IPS-18c (cell line): Measurements from ENCODE around the gene ITPR1.

ENCODE experiments used
- H3K4me3 ChIP-seq: 2 replicates; pipeline ENCODE4 v1.7.0; 2013; ENCODE audit warnings: low read depth, mild to moderate bottlenecking, low read length, moderate library complexity; ENCODE audit not compliant: insufficient read depth
- H3K9me3 ChIP-seq: one replicate; pipeline ENCODE4 v1.6.1; 2013; ENCODE audit warnings: mild to moderate bottlenecking, low read length, moderate library complexity; ENCODE audit not compliant: control insufficient read depth, insufficient read depth

ITPR1 gene

DNA sequence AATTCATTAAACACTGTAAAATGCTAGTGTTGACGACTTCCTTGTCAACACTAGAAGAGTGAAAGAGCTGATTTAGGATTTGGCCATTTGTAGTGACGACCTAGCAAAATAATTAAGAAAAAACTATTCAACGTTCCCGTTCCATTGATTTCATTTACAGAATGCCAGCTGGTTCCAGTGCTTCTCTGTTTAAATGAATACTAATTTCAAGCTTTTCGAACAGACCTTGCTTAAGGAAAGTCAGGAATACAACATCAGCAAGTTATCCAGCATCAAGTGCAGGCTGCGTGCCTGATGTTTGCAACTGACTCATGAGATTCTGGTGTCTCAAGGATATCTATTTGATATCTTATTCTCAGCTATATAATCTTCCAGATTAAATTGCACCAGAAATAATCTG, 387.7 kb downstream of the ITPR1 start:
- Histone ChIP-seq H3K4me3 (no peak overlapping the region), H3K9me3 (no peaks in the 10 kb centered on the region)

DNA sequence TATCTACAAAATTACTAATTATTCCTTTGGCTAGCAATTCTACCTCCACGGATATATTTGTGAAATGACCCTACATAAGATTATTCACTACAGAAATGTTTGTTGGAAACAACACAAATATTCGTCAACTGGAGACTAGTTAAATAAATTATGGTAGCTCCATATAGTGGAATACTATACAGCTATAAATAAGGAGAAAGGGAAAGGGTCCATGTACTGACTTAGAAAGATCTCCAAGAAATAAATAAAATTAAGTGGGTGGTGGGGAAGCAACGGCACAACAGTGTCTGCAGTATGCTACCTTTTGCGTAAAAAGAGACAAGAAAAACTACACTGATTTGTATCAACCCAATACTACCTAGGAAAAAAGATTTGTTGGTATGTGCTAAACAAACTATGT, 389.4 kb downstream of the ITPR1 start:
- no peak overlapping the region for H3K4me3 ChIP-seq
- H3K9me3 ChIP-seq, result no peaks in the 10 kb centered on the region

DNA sequence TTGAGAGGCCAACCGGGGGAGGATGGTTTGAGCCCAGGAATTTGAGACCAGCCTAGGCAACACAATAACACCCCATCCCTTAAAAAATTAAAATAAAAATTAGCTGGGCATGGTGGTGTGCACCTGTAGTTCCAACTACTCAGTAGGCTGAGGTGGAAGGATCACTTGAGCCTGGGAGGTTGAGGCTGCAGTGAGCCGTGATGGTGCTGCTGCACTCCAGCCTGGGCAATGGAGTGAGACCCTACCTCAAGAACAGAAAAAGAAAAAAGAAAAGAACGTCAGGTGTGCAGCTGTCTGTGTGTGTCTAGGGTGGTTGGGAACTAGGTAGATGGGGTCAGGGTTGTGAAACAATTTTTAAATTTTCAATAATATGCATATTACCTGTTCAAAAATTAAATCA, 389.9 kb downstream of the ITPR1 start:
- no peak overlapping the region for H3K4me3 ChIP-seq

DNA sequence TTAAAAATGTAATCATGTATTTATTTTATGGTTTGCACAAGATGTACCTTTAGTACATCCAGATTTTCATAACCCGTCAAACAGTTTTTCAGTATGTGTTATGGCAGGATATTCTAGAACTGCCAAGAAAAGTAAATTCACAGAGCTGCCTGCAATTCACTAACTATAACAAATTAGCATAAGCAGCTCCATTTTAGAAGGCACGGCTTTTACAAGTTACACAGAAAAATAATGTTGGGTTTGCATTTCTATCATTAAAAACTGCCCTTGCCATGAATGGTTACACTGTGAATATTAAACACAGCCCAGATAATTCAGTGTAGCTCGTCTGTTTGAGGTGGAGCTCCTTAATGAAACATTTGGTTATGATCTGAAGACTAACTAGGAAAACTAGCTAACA, 391.7 kb downstream of the ITPR1 start:
- Histone ChIP-seq H3K9me3 (no peaks in the 10 kb centered on the region), H3K4me3 (no peak overlapping the region)

More for the DNA sequence above, 389.9 kb downstream of the ITPR1 start:
- no peaks in the 10 kb centered on the region for H3K9me3 ChIP-seq

DNA sequence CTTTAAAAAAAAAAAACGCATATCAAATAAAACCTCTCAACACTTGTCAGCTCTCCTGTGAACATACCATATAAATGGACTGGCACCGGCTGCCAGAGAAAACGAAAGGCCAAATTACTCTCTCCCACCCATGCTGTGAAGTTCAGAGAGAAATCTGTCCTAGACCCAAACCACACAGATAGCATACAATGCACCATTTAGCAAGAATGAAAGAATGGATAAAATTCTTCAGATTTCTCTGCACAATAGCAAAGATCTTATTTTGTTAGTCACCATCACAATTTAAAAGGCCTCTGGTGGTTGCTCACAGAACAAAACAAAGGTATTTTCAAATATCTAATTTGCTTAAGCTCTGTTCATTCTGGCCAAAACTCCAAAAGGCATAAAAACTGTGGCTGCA, 392.2 kb downstream of the ITPR1 start:
- no peak overlapping the region for H3K4me3 ChIP-seq
- H3K9me3 ChIP-seq, result no peaks in the 10 kb centered on the region

DNA sequence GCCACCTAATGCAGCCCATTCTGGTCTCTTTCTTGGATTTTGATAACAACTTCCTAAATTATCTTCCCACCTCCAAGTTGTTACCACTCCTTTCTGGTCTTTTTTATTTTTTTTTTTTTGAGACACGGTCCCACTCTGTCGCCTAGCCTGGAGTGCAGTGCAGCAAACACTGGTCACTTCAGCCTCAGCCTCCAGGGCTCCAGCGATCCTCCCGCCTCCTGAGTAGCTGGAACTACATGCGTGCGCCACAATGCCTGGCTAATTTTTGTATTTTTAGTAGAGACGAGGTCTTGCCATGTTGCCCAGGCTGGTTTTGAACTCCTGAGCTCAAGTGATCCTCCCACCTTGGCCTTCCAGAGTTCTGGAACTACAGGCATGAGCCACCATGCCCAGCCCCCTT, 393.3 kb downstream of the ITPR1 start:
- Histone ChIP-seq H3K9me3 (no peaks in the 10 kb centered on the region), H3K4me3 (no peak overlapping the region)

DNA sequence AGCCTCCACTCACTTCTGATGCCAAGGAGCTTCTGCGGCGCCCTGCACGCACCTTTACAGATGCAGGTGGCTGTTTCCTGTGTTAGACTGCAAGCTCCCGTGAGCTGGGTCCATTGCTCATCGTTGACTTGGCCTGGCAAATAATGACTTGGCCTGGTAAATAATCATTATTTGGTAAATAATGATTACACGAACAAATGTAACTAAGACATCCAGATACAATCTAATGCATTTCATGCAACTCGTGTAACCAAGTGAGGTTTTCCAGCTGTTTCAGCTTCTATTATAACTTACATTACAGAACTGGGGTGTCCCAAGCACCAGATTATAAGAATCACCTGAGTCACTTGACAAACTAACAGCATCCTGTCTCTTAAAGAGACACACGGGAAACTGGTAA, 394.0 kb downstream of the ITPR1 start:
- no peaks in the 10 kb centered on the region for H3K9me3 ChIP-seq

DNA sequence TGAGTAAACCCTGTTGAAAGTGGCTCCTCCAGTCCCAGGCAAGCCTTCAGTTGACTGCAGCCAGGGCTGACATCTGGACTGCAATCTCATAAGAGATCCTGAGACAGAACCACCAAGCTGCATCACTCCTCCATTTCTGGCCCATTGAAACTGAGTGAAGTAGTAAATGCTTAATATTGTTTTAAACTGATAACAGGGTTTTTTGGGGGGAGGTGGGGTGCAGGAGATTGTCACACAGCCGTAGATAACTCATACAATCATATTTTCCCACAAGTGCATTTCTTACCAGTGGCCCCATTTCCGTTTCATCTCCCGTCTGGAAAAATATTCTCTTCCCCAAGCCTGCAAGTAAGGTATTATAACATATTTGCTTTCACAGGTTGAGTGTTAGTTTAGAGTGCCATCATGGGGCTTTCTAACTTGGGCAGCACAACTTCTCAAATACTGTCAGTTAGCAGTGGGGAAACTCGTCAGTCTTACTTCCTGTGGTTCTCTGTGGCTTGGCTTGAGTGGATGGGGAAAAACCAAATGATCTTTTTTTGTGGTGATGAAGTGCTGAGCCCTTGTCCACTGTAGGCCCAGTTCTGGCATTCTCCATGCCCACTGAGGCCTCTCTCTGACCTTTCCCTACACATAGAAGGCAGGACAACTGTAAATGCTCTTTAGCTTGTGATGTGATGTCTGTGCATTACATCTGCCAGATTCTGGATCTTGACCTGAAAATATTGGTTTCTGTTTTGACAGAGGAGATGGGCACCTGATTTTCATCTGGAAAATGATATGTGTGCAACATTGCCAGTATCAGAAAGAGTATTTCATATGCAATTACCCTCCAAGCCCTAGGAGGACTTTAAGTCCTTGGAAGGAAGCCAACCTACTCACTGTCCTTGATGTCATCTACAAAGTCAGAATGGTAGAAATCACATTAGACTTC, 396.0 kb downstream of the ITPR1 start:
- no peaks in the 10 kb centered on the region for H3K9me3 ChIP-seq
- H3K4me3 ChIP-seq, result no peak overlapping the region

More for the DNA sequence above, 394.0 kb downstream of the ITPR1 start:
- H3K4me3 ChIP-seq, result no peak overlapping the region

DNA sequence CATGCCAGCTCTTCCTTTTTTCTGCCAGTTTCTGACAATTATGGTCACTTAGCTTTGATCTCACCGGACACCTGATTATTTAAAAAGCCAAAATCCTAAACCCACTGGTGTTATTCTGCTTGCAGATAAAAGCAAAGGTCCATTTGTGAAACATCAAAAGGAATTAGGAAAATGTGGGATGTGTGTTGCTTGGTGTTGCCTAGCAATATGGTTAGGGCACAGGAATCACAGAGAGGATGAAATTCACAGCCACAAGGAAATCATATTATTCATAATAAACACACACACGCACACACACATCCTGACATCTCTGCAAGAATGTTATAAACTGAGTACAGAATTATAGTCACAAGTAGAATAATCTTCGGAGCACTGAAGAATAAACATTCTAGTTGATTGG, 396.7 kb downstream of the ITPR1 start:
- H3K9me3 ChIP-seq, result no peaks in the 10 kb centered on the region

DNA sequence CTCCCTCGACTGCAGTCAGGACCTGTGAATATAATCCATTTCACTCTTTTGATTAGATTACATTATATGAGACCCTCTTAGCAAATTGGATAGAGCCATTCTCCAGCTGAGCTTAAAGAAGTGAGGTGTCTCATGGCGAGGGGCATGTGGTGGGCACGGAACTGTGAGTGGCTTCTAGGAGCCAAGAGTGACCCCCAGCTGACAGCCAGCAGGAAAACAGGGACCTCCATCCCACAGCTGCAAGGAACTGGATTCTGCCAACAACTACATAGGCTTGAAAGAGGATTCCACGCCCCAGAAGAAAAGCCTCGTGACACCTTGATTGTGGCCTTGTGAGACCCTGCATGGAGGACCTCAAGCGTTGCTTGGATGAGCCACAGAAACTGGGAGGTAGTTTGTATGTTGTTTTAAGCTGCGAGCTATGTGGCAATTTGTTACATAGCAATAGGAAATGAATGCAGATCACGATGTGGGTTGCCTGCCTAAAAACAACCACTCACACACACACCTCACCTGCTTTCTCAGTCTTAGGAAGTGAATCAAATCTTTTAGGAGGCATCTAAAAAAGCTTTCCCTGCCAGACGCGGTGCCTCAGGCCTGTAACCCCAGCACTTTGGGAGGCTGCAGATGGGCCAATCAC, 401.9 kb downstream of the ITPR1 start:
- Histone ChIP-seq H3K9me3 (no peaks in the 10 kb centered on the region), H3K4me3 (no peak overlapping the region)

More for the DNA sequence above, 396.7 kb downstream of the ITPR1 start:
- no peak overlapping the region for H3K4me3 ChIP-seq

DNA sequence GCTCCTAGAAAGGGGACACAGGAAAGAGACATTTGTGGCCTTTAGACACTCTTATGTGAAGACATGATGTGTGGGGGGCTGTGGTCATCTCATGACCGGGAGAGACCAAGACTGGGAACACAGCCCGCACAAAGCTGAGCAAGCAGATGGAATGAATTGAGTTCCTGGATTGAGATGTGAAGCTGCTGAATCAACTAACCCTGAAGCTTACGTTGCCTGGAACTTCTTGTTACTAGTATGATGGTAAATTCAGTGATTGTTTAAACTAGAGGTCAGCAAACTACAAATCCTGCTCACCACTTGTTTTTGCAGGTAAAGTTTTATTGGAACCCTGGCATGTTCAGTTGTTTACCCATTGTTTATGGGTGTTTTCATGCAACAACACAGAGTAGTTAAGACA, 402.7 kb downstream of the ITPR1 start:
- Histone ChIP-seq H3K4me3 (no peak overlapping the region), H3K9me3 (no peaks in the 10 kb centered on the region)
